ENCODE measurements around the gene B9D1.

The B9D1 gene

GRCh38 chr17:19333736-19334290, 28.7 kb downstream of the B9D1 start:
- H3K9me3 ChIP-seq (ENCODE audit: control insufficient read depth, insufficient read depth, low read length) = no peaks in the 10 kb centered on the region
- no peak overlapping the region for H3K9ac ChIP-seq (ENCODE audit: low read depth, low read length)
- H3K4me1 ChIP-seq (ENCODE audit: control insufficient read depth, insufficient read depth, low read length) = peaks cover 12% of the 10 kb centered on the region
- no peak overlapping the region for H3K27ac ChIP-seq (ENCODE audit: low read depth, low read length)
- H3K36me3 ChIP-seq (ENCODE audit: control insufficient read depth, insufficient read depth, low read length) = peaks cover 15% of the 10 kb centered on the region
- no peak overlapping the region for H3K4me3 ChIP-seq (ENCODE audit: low read depth, low read length)
- no peaks in the 10 kb centered on the region for H3K27me3 ChIP-seq (ENCODE audit: control insufficient read depth, insufficient read depth, low read length)

- H3K4me3 ChIP-seq (ENCODE audit: low read depth, low read length) = no peak overlapping the region
- peaks cover 5% of the 10 kb centered on the region; the same call in 1 of the 2 replicates for H3K4me1 ChIP-seq (ENCODE audit: control insufficient read depth, insufficient read depth, low read length)
- H3K9ac ChIP-seq (ENCODE audit: low read depth, low read length) = no peak overlapping the region
- peaks cover 17% of the 10 kb centered on the region for H3K36me3 ChIP-seq (ENCODE audit: control insufficient read depth, insufficient read depth, low read length)
- H3K27me3 ChIP-seq (ENCODE audit: control insufficient read depth, insufficient read depth, low read length) = no peaks in the 10 kb centered on the region
- H3K27ac ChIP-seq (ENCODE audit: low read depth, low read length) = no peak overlapping the region
- H3K9me3 ChIP-seq (ENCODE audit: control insufficient read depth, insufficient read depth, low read length) = no peaks in the 10 kb centered on the region
Measured at GRCh38 chr17:19333132-19333440, 29.4 kb downstream of the B9D1 start.

- no peak overlapping the region for H3K4me3 ChIP-seq (ENCODE audit: low read depth, low read length)
- H3K9me3 ChIP-seq (ENCODE audit: control insufficient read depth, insufficient read depth, low read length) = no peaks in the 10 kb centered on the region
- H3K4me1 ChIP-seq (ENCODE audit: control insufficient read depth, insufficient read depth, low read length) = peaks cover 5% of the 10 kb centered on the region; the same call in 1 of the 2 replicates
- H3K36me3 ChIP-seq (ENCODE audit: control insufficient read depth, insufficient read depth, low read length) = peaks cover 17% of the 10 kb centered on the region
- H3K9ac ChIP-seq (ENCODE audit: low read depth, low read length) = no peak overlapping the region
- no peaks in the 10 kb centered on the region for H3K27me3 ChIP-seq (ENCODE audit: control insufficient read depth, insufficient read depth, low read length)
- H3K27ac ChIP-seq (ENCODE audit: low read depth, low read length) = no peak overlapping the region
Measured at GRCh38 chr17:19332371-19333131, 30.0 kb downstream of the B9D1 start.

GRCh38 chr17:19331543-19332245, 30.8 kb downstream of the B9D1 start:
- Histone ChIP-seq H3K27me3 (ENCODE audit: control insufficient read depth, insufficient read depth, low read length) (no peaks in the 10 kb centered on the region), H3K36me3 (ENCODE audit: control insufficient read depth, insufficient read depth, low read length) (peaks cover 17% of the 10 kb centered on the region), H3K4me3 (ENCODE audit: low read depth, low read length) (no peak overlapping the region), H3K4me1 (ENCODE audit: control insufficient read depth, insufficient read depth, low read length) (peaks cover 5% of the 10 kb centered on the region; the same call in 1 of the 2 replicates), H3K9ac (ENCODE audit: low read depth, low read length) (no peak overlapping the region), H3K27ac (ENCODE audit: low read depth, low read length) (no peak overlapping the region), H3K9me3 (ENCODE audit: control insufficient read depth, insufficient read depth, low read length) (no peaks in the 10 kb centered on the region)

- Histone ChIP-seq H3K9me3 (ENCODE audit: control insufficient read depth, insufficient read depth, low read length) (no peaks in the 10 kb centered on the region), H3K27ac (ENCODE audit: low read depth, low read length) (no peak overlapping the region), H3K4me1 (ENCODE audit: control insufficient read depth, insufficient read depth, low read length) (peaks cover 5% of the 10 kb centered on the region; the same call in 1 of the 2 replicates), H3K4me3 (ENCODE audit: low read depth, low read length) (no peak overlapping the region), H3K27me3 (ENCODE audit: control insufficient read depth, insufficient read depth, low read length) (no peaks in the 10 kb centered on the region), H3K9ac (ENCODE audit: low read depth, low read length) (no peak overlapping the region), H3K36me3 (ENCODE audit: control insufficient read depth, insufficient read depth, low read length) (peaks cover 17% of the 10 kb centered on the region)
Measured at GRCh38 chr17:19331134-19331533, 31.4 kb downstream of the B9D1 start.

- no peak overlapping the region for H3K4me3 ChIP-seq (ENCODE audit: low read depth, low read length)
- H3K27ac ChIP-seq (ENCODE audit: low read depth, low read length) = no peak overlapping the region
- H3K9me3 ChIP-seq (ENCODE audit: control insufficient read depth, insufficient read depth, low read length) = peaks cover 4% of the 10 kb centered on the region; the same call in 1 of the 2 replicates
- peaks cover 17% of the 10 kb centered on the region for H3K36me3 ChIP-seq (ENCODE audit: control insufficient read depth, insufficient read depth, low read length)
- no peaks in the 10 kb centered on the region for H3K27me3 ChIP-seq (ENCODE audit: control insufficient read depth, insufficient read depth, low read length)
- peaks cover 5% of the 10 kb centered on the region; the same call in 1 of the 2 replicates for H3K4me1 ChIP-seq (ENCODE audit: control insufficient read depth, insufficient read depth, low read length)
- no peak overlapping the region for H3K9ac ChIP-seq (ENCODE audit: low read depth, low read length)
Measured at GRCh38 chr17:19330271-19330670, 32.3 kb downstream of the B9D1 start.

GRCh38 chr17:19329839-19330238, 32.7 kb downstream of the B9D1 start:
- Histone ChIP-seq H3K27ac (ENCODE audit: low read depth, low read length) (no peak overlapping the region), H3K4me3 (ENCODE audit: low read depth, low read length) (no peak overlapping the region), H3K9me3 (ENCODE audit: control insufficient read depth, insufficient read depth, low read length) (peaks cover 8% of the 10 kb centered on the region), H3K9ac (ENCODE audit: low read depth, low read length) (no peak overlapping the region), H3K27me3 (ENCODE audit: control insufficient read depth, insufficient read depth, low read length) (no peaks in the 10 kb centered on the region), H3K36me3 (ENCODE audit: control insufficient read depth, insufficient read depth, low read length) (peaks cover 17% of the 10 kb centered on the region), H3K4me1 (ENCODE audit: control insufficient read depth, insufficient read depth, low read length) (peaks cover 5% of the 10 kb centered on the region; the same call in 1 of the 2 replicates)

- H3K9ac ChIP-seq (ENCODE audit: low read depth, low read length) = no peak overlapping the region
- H3K27me3 ChIP-seq (ENCODE audit: control insufficient read depth, insufficient read depth, low read length) = no peaks in the 10 kb centered on the region
- no peak overlapping the region for H3K4me3 ChIP-seq (ENCODE audit: low read depth, low read length)
- H3K27ac ChIP-seq (ENCODE audit: low read depth, low read length) = no peak overlapping the region
- H3K9me3 ChIP-seq (ENCODE audit: control insufficient read depth, insufficient read depth, low read length) = peaks cover 9% of the 10 kb centered on the region
- H3K4me1 ChIP-seq (ENCODE audit: control insufficient read depth, insufficient read depth, low read length) = peaks cover 5% of the 10 kb centered on the region; the same call in 1 of the 2 replicates
- peaks cover 17% of the 10 kb centered on the region for H3K36me3 ChIP-seq (ENCODE audit: control insufficient read depth, insufficient read depth, low read length)
Measured at GRCh38 chr17:19329136-19329535, 33.4 kb downstream of the B9D1 start.

GRCh38 chr17:19328441-19329061, 34.0 kb downstream of the B9D1 start:
- no peaks in the 10 kb centered on the region for H3K27me3 ChIP-seq (ENCODE audit: control insufficient read depth, insufficient read depth, low read length)
- H3K9ac ChIP-seq (ENCODE audit: low read depth, low read length) = no peak overlapping the region
- peaks cover 3% of the 10 kb centered on the region; the same call in 1 of the 2 replicates for H3K4me1 ChIP-seq (ENCODE audit: control insufficient read depth, insufficient read depth, low read length)
- H3K36me3 ChIP-seq (ENCODE audit: control insufficient read depth, insufficient read depth, low read length) = peaks cover 21% of the 10 kb centered on the region
- H3K27ac ChIP-seq (ENCODE audit: low read depth, low read length) = no peak overlapping the region
- peaks cover 9% of the 10 kb centered on the region for H3K9me3 ChIP-seq (ENCODE audit: control insufficient read depth, insufficient read depth, low read length)
- no peak overlapping the region for H3K4me3 ChIP-seq (ENCODE audit: low read depth, low read length)

- no peak overlapping the region for H3K9ac ChIP-seq (ENCODE audit: low read depth, low read length)
- H3K9me3 ChIP-seq (ENCODE audit: control insufficient read depth, insufficient read depth, low read length) = peaks cover 9% of the 10 kb centered on the region
- H3K27ac ChIP-seq (ENCODE audit: low read depth, low read length) = no peak overlapping the region
- H3K27me3 ChIP-seq (ENCODE audit: control insufficient read depth, insufficient read depth, low read length) = no peaks in the 10 kb centered on the region
- H3K36me3 ChIP-seq (ENCODE audit: control insufficient read depth, insufficient read depth, low read length) = peaks cover 21% of the 10 kb centered on the region
- no peaks in the 10 kb centered on the region for H3K4me1 ChIP-seq (ENCODE audit: control insufficient read depth, insufficient read depth, low read length)
- no peak overlapping the region for H3K4me3 ChIP-seq (ENCODE audit: low read depth, low read length)
Measured at GRCh38 chr17:19327031-19327783, 35.3 kb downstream of the B9D1 start.

Data from HUES48 (cell line).